Endodermal cell (in vitro differentiated cells): ENCODE results near the gene VDR. TPM values are rescaled to one million over a fixed set of nuclear protein-coding genes. Genes with fewer than 3 reads are reported as not detected.

Source experiments
- DNase-seq: peaks from one replicate; pipeline ENCODE4 v3.0.0-alpha.2; 2017
- H3K27ac ChIP-seq: 2 replicates; pipeline ENCODE4 v1.5.1; 2013; ENCODE audit warnings: mild to moderate bottlenecking, low read depth, low read length, moderate library complexity
- H3K27me3 ChIP-seq: 2 replicates; pipeline ENCODE4 v1.6.1; 2013; ENCODE audit warnings: mild to moderate bottlenecking, low read length, moderate library complexity; ENCODE audit not compliant: insufficient read depth, control insufficient read depth, poor library complexity, severe bottlenecking
- H3K36me3 ChIP-seq: 2 replicates; pipeline ENCODE4 v1.7.0; 2013; ENCODE audit warnings: mild to moderate bottlenecking, low read length, moderate library complexity; ENCODE audit not compliant: control insufficient read depth, insufficient read depth
- H3K4me1 ChIP-seq: one replicate; pipeline ENCODE4 v1.7.0; 2013; ENCODE audit warnings: low read length; ENCODE audit not compliant: control insufficient read depth, insufficient read depth
- H3K4me3 ChIP-seq: 2 replicates; pipeline ENCODE4 v1.5.1; 2013; ENCODE audit warnings: mild to moderate bottlenecking, low read length, moderate library complexity
- H3K9ac ChIP-seq: 2 replicates; pipeline ENCODE4 v1.6.1; 2013; ENCODE audit warnings: mild to moderate bottlenecking, low read length, moderate library complexity; ENCODE audit not compliant: poor library complexity, severe bottlenecking; ENCODE audit errors: extremely low read depth
- H3K9me3 ChIP-seq: 2 replicates; pipeline ENCODE4 v1.6.1; 2013; ENCODE audit warnings: mild to moderate bottlenecking, low read length, moderate library complexity; ENCODE audit not compliant: control insufficient read depth
- H3K27ac Mint-ChIP-seq: 2 replicates; pipeline ENCODE4 v1.8.0; 2020; ENCODE audit warnings: mixed read lengths
- H3K27me3 Mint-ChIP-seq: 2 replicates; pipeline ENCODE4 v1.8.0; 2021; ENCODE audit warnings: mild to moderate bottlenecking, mixed read lengths; ENCODE audit not compliant: insufficient read depth
- H3K36me3 Mint-ChIP-seq: 2 replicates; pipeline ENCODE4 v1.8.0; 2020; ENCODE audit warnings: low read depth, mixed read lengths
- H3K4me1 Mint-ChIP-seq: 2 replicates; pipeline ENCODE4 v1.8.0; 2020; ENCODE audit warnings: mixed read lengths
- H3K4me3 Mint-ChIP-seq: 2 replicates; pipeline ENCODE4 v1.8.0; 2020; ENCODE audit warnings: mild to moderate bottlenecking, moderate library complexity, mixed read lengths
- H3K9me3 Mint-ChIP-seq: 2 replicates; pipeline ENCODE4 v1.8.0; 2020; ENCODE audit warnings: mild to moderate bottlenecking, mixed read lengths
- WGBS, 2 experiments: methylation state at CpG; one replicate each; pipeline versions ENCODE4 v1.1.5 to v1.1.7; 2013; ENCODE audit warnings: missing lambda C conversion rate in 2 of 2, mixed read lengths in 1 of 2; ENCODE audit not compliant: insufficient coverage in 1 of 2, insufficient read length in 1 of 2; 5-methylcytosine and 5-hydroxymethylcytosine counted together
- total RNA-seq, 2 donors: library from RNA; stranded (reverse); fragmentation: NEBNext Ultra II Directional in 1 of 2; extraction: Animal tissue kit (Norgen Biotek cat#: 25700) in 1 of 2; gene quantifications; 2 replicates in 1 of 2; 3 replicates in 1 of 2; pipeline ENCODE4 v1.2.1, GENCODE V29; 2021
- TF ChIP-seq, protein P1 (sequence below): fragments of 200-600 bp; sonication (generic); conservative IDR thresholded peaks from 2 replicates; pipeline ENCODE4 v1.5.0; 2021; ENCODE audit warnings: antibody characterized with exemption, mild to moderate bottlenecking

The VDR gene
- total RNA-seq, 2 donors from 2014 or later = 0.04 TPM; not detected in 1

DNA sequence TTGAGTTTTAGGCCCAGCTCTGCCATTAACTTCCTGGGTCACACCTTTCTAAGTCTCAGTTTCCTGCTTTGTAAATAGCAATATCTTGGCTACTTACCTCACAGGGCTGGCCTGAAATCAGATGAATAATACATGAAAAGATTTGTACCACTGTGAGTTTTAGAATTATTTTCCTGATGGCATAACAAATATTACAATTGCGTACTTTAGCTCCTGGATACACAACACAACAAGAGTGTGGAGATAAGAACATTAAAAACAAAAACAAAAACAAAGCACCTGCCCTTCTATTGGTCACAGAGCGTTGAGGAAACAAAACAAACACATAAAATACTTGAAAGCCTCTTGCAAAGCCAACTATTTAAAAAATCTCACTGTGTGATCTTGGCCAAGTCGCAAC is 80.2 kb downstream of the VDR start:
- Histone ChIP-seq H3K36me3 (no peaks in the 10 kb centered on the region), H3K4me1 (peaks cover 13% of the 10 kb centered on the region), H3K9me3 (no peaks in the 10 kb centered on the region), H3K27ac (no peak overlapping the region), H3K27me3 (no peaks in the 10 kb centered on the region), H3K9ac (no peak overlapping the region), H3K4me3 (no peak overlapping the region)
- no peak overlapping the region for H3K4me3 Mint-ChIP-seq
- peaks cover 48% of the 10 kb centered on the region for H3K4me1 Mint-ChIP-seq
- peak overlapping the region; percentile 33 for H3K27ac Mint-ChIP-seq
- DNase-seq = no peak
- WGBS, 2 experiments = 83 to 100% methylated on average over 1 to 3 of the region's 3 CpGs
- TF ChIP-seq, protein P1, sequence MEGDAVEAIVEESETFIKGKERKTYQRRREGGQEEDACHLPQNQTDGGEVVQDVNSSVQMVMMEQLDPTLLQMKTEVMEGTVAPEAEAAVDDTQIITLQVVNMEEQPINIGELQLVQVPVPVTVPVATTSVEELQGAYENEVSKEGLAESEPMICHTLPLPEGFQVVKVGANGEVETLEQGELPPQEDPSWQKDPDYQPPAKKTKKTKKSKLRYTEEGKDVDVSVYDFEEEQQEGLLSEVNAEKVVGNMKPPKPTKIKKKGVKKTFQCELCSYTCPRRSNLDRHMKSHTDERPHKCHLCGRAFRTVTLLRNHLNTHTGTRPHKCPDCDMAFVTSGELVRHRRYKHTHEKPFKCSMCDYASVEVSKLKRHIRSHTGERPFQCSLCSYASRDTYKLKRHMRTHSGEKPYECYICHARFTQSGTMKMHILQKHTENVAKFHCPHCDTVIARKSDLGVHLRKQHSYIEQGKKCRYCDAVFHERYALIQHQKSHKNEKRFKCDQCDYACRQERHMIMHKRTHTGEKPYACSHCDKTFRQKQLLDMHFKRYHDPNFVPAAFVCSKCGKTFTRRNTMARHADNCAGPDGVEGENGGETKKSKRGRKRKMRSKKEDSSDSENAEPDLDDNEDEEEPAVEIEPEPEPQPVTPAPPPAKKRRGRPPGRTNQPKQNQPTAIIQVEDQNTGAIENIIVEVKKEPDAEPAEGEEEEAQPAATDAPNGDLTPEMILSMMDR = no peak
- no peaks in the 10 kb centered on the region for H3K9me3 Mint-ChIP-seq
- H3K36me3 Mint-ChIP-seq = no peaks in the 10 kb centered on the region
- peaks cover 3% of the 10 kb centered on the region for H3K27me3 Mint-ChIP-seq

DNA sequence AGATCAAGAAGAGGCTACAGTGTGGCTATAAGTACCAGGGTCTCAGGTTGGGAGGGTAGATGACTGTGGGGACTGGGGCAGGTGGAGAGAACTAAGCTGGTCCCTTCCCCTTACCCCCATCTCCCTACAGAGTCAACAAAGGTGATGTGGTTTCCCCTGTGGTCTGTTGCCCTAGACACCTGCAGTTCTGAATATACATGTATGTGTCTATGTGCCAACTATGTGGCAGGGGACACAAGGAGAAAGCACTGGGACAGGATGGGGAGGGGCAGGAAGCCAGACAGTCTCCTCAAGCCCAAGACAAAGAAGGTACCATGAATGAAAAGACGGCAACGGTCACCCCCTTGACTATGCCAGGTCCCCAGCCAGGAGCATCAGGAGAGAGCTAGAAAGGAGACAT is 80.6 kb downstream of the VDR start:
- Mint-ChIP-seq H3K27me3 (peaks cover 3% of the 10 kb centered on the region), H3K9me3 (no peaks in the 10 kb centered on the region), H3K27ac (no peak overlapping the region), H3K36me3 (no peaks in the 10 kb centered on the region), H3K4me3 (no peak overlapping the region), H3K4me1 (peaks cover 44% of the 10 kb centered on the region)
- Histone ChIP-seq H3K27me3 (no peaks in the 10 kb centered on the region), H3K36me3 (no peaks in the 10 kb centered on the region), H3K27ac (no peak overlapping the region), H3K9ac (no peak overlapping the region), H3K9me3 (no peaks in the 10 kb centered on the region), H3K4me1 (peaks cover 11% of the 10 kb centered on the region), H3K4me3 (no peak overlapping the region)
- DNase-seq = no peak
- 82 to 91% methylated on average over 2 of the region's 2 CpGs for WGBS, 2 experiments
- TF ChIP-seq, protein P1 = no peak

DNA sequence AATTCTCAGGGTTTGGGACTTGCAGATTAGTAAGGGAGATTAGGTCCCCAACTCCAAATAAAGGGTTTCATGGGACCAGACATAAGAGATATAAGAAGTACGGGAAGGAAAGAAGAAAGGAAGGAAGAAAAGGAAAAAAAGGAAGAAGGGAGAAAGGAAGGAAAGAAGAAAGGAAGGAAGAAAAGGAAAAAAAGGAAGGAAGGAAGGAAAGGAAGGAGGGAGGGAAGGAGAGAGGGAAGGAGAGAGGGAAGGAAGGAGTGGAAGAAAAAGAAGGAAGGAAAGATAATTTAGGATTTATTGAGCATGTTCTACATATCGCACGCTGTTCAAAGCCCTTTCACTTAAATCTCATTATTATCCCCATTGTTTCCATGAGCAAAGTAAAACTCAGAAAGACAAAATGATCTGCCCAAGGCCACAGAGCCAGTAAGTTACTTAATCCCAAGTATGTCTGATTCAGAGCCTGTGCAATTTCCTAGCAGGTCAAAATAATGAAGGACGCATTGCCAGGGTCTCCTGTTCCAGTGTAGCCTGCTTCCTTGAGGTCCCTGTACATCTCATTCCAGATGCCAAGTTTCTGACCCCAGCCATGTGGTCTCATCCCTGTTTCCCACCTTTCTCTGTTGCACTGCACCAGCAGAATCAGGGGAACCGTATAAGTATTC is 81.2 kb downstream of the VDR start:
- Mint-ChIP-seq H3K4me1 (peaks cover 39% of the 10 kb centered on the region), H3K27ac (no peak overlapping the region), H3K4me3 (no peak overlapping the region), H3K9me3 (no peaks in the 10 kb centered on the region), H3K27me3 (peaks cover 3% of the 10 kb centered on the region), H3K36me3 (no peaks in the 10 kb centered on the region)
- 96 to 97% methylated on average over 3 to 5 of the region's 5 CpGs for WGBS, 2 experiments
- Histone ChIP-seq H3K27ac (no peak overlapping the region), H3K9me3 (no peaks in the 10 kb centered on the region), H3K9ac (no peak overlapping the region), H3K4me1 (peaks cover 8% of the 10 kb centered on the region), H3K36me3 (no peaks in the 10 kb centered on the region), H3K4me3 (no peak overlapping the region), H3K27me3 (no peaks in the 10 kb centered on the region)
- TF ChIP-seq, protein P1 = no peak
- no peak for DNase-seq
